MM.1S (cell line): Measurements from ENCODE around the gene NANS.
"Not testable (repeated sequence)": the region's sequence is repeated elsewhere in the genome, so short reads cannot be mapped to it uniquely, and the experiment has no call there.

Experiments used
- DNase-seq: peaks from one replicate; pipeline ENCODE4 v3.0.0-alpha.2; 2015
- H2AFZ ChIP-seq: fragments of 300-600 bp; sonication (generic); 2 replicates; pipeline ENCODE4 v1.6.0; 2016; ENCODE audit warnings: antibody characterized with exemption, low read length
- H3F3A ChIP-seq: fragments of 300-600 bp; sonication (generic); 2 replicates; pipeline ENCODE4 v1.6.1; 2016; ENCODE audit warnings: mild to moderate bottlenecking, antibody characterized with exemption, low read length, moderate library complexity, mixed read lengths; ENCODE audit not compliant: insufficient read depth
- H3K27ac ChIP-seq: fragments of 300-600 bp; sonication (generic); 2 replicates; pipeline ENCODE4 v1.5.1; 2016; ENCODE audit warnings: mild to moderate bottlenecking, low read length
- H3K27me3 ChIP-seq: fragments of 300-600 bp; sonication (generic); replicated peaks from 2 replicates; pipeline ENCODE4 v1.6.0; 2016; ENCODE audit warnings: low read length; ENCODE audit not compliant: insufficient read depth
- H3K36me3 ChIP-seq: fragments of 300-600 bp; sonication (generic); replicated peaks from 2 replicates; pipeline ENCODE4 v1.6.1; 2016; ENCODE audit warnings: mild to moderate bottlenecking, low read length, mixed read lengths; ENCODE audit not compliant: insufficient read depth
- H3K4me1 ChIP-seq: fragments of 300-600 bp; sonication (generic); 2 replicates; pipeline ENCODE4 v1.6.1; 2016; ENCODE audit warnings: low read length, mixed read lengths
- H3K4me2 ChIP-seq: fragments of 300-600 bp; sonication (generic); 2 replicates; pipeline ENCODE4 v1.6.0; 2016; ENCODE audit warnings: low read depth, low read length
- H3K4me3 ChIP-seq: fragments of 300-600 bp; sonication (generic); 2 replicates; pipeline ENCODE4 v1.5.1; 2016; ENCODE audit warnings: low read length, mixed read lengths
- H3K79me2 ChIP-seq: fragments of 300-600 bp; sonication (generic); 2 replicates; pipeline ENCODE4 v1.6.1; 2016; ENCODE audit warnings: mixed run types, low read length, mixed read lengths
- H3K9ac ChIP-seq: fragments of 300-600 bp; sonication (generic); 2 replicates; pipeline ENCODE4 v1.6.1; 2016; ENCODE audit warnings: low read length, mixed read lengths
- H3K9me2 ChIP-seq: fragments of 300-600 bp; sonication (generic); replicated peaks from 2 replicates; pipeline ENCODE4 v1.6.1; 2016; ENCODE audit warnings: mild to moderate bottlenecking, low read length, mixed read lengths; ENCODE audit not compliant: insufficient read depth
- H3K9me3 ChIP-seq: fragments of 300-600 bp; sonication (generic); replicated peaks from 2 replicates; pipeline ENCODE4 v1.6.1; 2016; ENCODE audit warnings: mild to moderate bottlenecking, low read length, mixed read lengths; ENCODE audit not compliant: insufficient read depth
- H4K20me1 ChIP-seq: fragments of 300-600 bp; sonication (generic); 2 replicates; pipeline ENCODE4 v1.6.1; 2016; ENCODE audit warnings: mild to moderate bottlenecking, low read length, moderate library complexity, mixed read lengths; ENCODE audit not compliant: insufficient read depth
- EZH2 ChIP-seq: fragments of 300-600 bp; sonication (generic); optimal IDR thresholded peaks from 2 replicates; pipeline ENCODE3; 2017; ENCODE audit warnings: low read depth, mild to moderate bottlenecking, antibody characterized with exemption, low read length, mixed read lengths
- EZH2phosphoT487 ChIP-seq: fragments of 300-600 bp; sonication (generic); IDR thresholded peaks from 2 replicates; pipeline ENCODE4 v1.6.1; 2018; ENCODE audit warnings: antibody characterized with exemption, low read length
- TF ChIP-seq, protein P1 (sequence below): fragments of 300-600 bp; sonication (generic); IDR thresholded peaks from 2 replicates; pipeline ENCODE4 v1.5.1; 2016; ENCODE audit warnings: antibody characterized with exemption, low read length, mixed read lengths

NANS gene

DNA sequence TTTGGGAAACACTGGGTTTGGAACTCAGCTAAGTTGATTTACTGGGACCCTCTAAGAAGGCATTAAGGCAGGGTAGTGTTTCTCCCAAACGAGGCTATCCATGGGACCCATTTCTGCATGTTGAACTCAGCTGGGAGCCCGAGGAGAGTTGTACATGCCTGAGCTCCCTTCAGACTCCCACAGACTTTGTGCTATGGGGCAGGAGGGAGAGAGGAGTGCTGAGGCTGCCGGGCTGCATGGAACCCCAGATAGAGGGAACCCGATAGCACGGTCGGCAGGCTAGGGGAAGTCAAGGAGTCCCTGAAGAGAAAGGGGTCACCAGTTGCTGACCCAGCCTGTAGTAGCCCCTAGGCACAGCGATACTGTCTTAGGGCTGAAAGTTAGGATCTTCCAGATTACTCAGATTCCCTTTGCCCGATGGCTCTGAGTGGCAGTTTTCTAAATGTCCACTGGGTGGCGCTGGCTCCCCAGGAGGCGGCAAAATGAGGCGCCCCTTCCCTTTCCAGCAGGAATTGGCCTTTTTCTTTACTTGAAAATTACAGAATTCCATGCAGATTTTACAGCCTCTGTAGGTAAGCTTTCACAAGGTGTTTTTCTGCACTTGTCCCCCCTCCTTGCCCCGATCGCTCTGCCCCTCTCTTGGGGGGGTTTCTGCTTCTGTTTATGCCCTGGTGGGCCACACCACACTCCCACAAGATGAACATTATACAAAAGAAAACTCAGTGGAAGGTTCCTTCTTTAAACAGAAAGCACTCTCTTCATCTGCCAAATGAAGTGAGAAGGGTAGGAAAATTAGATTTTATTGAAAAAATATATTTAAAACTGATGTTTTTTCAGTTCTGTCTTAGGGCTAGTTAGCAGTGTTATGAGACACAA, 17.8 kb downstream of the NANS start:
- Histone ChIP-seq H3K4me2 (no peak overlapping the region), H3K4me3 (no peak overlapping the region), H3K9ac (no peak overlapping the region), H3F3A (no peaks in the 10 kb centered on the region), H4K20me1 (no peaks in the 10 kb centered on the region), H3K9me2 (no peaks in the 10 kb centered on the region), H3K27ac (no peak overlapping the region), H3K9me3 (no peaks in the 10 kb centered on the region), H3K79me2 (peaks cover 55% of the 10 kb centered on the region), H3K4me1 (no peaks in the 10 kb centered on the region), H2AFZ (no peak overlapping the region), H3K27me3 (no peaks in the 10 kb centered on the region), H3K36me3 (no peaks in the 10 kb centered on the region)
- TF ChIP-seq, protein P1, sequence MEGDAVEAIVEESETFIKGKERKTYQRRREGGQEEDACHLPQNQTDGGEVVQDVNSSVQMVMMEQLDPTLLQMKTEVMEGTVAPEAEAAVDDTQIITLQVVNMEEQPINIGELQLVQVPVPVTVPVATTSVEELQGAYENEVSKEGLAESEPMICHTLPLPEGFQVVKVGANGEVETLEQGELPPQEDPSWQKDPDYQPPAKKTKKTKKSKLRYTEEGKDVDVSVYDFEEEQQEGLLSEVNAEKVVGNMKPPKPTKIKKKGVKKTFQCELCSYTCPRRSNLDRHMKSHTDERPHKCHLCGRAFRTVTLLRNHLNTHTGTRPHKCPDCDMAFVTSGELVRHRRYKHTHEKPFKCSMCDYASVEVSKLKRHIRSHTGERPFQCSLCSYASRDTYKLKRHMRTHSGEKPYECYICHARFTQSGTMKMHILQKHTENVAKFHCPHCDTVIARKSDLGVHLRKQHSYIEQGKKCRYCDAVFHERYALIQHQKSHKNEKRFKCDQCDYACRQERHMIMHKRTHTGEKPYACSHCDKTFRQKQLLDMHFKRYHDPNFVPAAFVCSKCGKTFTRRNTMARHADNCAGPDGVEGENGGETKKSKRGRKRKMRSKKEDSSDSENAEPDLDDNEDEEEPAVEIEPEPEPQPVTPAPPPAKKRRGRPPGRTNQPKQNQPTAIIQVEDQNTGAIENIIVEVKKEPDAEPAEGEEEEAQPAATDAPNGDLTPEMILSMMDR: peak; percentile 93
- no peak for TF ChIP-seq EZH2
- TF ChIP-seq EZH2phosphoT487: no peak
- DNase-seq: peak; percentile 29

DNA sequence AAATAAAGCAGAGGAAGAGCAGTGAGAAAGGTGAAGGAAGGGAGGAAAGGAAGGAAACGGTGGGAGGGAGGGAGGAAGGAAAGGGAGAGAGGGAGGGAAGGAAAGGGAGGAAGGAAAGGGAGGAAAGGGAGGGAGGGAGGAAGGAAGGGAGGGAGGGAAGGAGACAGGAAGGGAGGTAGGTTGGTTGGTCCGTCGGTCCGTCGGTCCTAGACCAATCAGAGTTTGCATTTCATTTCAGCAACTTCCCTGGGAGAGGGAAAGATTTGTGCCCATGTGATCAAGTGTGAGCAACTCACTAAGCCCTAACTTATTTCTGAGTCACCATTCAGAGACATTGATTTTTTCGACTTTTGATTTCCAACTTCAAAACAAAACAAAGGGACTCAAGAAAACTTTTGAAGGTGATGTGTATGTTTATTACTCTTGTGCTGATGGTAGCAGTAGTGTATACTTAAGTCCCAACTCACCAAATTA, 18.8 kb downstream of the NANS start:
- Histone ChIP-seq H3K9me2 (no peaks in the 10 kb centered on the region), H3F3A (no peaks in the 10 kb centered on the region), H3K4me2 (no peak overlapping the region), H3K27ac (no peak overlapping the region), H3K36me3 (no peaks in the 10 kb centered on the region), H3K27me3 (no peaks in the 10 kb centered on the region), H3K9me3 (no peaks in the 10 kb centered on the region), H3K79me2 (peaks cover 50% of the 10 kb centered on the region), H2AFZ (no peak overlapping the region), H3K4me1 (no peaks in the 10 kb centered on the region), H3K4me3 (no peak overlapping the region), H4K20me1 (no peaks in the 10 kb centered on the region), H3K9ac (no peak overlapping the region)
- DNase-seq: no peak
- TF ChIP-seq, protein P1: no peak
- no peak for TF ChIP-seq EZH2phosphoT487
- TF ChIP-seq EZH2: no peak

DNA sequence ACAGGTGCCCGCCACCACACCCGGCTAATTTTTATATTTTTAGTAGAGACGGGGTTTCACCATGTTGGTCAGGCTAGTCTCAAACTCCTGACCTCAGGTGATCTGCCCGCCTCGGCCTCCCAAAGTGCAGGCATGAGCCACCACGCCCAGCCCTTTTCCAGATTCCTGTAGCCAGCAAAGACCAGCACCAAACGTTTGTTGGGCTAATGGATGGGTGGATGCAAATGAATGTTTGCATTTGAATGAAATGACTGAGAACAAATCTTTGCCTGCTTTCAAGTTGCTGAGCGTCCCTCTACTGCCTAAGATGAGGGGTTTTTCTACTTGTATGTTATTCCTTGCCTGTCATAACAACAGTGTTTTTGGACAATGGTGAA, 20.0 kb downstream of the NANS start:
- H3K4me2 ChIP-seq, H3K4me3 ChIP-seq, H2AFZ ChIP-seq, H3K4me1 ChIP-seq, H3K27ac ChIP-seq, DNase-seq, H3K9me2 ChIP-seq, H3K9ac ChIP-seq, H3K36me3 ChIP-seq, H3F3A ChIP-seq, H3K27me3 ChIP-seq, H3K9me3 ChIP-seq, H4K20me1 ChIP-seq: not testable (repeated sequence)
- peaks cover 40% of the 10 kb centered on the region for H3K79me2 ChIP-seq

DNA sequence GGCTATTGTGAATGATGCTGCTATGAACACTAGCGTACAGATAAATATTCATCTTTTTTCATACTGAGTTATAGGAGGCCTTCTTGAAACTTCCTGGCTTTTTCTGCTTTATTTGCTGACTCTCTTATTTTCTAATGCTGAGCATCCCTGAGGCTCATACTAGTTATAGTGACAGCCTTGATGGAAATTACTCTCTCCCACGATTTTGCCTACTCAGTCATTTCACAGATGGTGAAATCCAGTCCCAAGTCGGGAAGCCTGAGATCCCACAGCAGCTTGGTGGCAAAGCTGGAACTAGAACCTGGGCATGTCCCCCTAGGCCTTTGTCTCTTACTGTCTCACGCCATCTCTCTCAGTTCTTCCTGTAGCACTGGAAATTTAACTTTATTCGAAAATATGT, 22.4 kb downstream of the NANS start:
- Histone ChIP-seq H3K9me2 (no peaks in the 10 kb centered on the region), H3K27ac (no peak overlapping the region), H4K20me1 (no peaks in the 10 kb centered on the region), H2AFZ (no peak overlapping the region), H3K36me3 (peaks cover 7% of the 10 kb centered on the region), H3K9ac (no peak overlapping the region), H3K9me3 (no peaks in the 10 kb centered on the region), H3K4me2 (no peak overlapping the region), H3K4me3 (no peak overlapping the region), H3K4me1 (no peaks in the 10 kb centered on the region), H3K27me3 (no peaks in the 10 kb centered on the region), H3F3A (no peaks in the 10 kb centered on the region), H3K79me2 (peaks cover 22% of the 10 kb centered on the region)
- no peak for TF ChIP-seq EZH2
- TF ChIP-seq, protein P1: no peak
- no peak for TF ChIP-seq EZH2phosphoT487
- no peak for DNase-seq
